ENCODE data around the gene TMED5. TPM values are rescaled to one million over a fixed set of nuclear protein-coding genes. Genes with fewer than 3 reads are reported as not detected.
A peak's percentile ranks its signal among the peaks of the same experiment; 100 is the strongest.

Gene TMED5
- polyA plus RNA-seq, 3 donors = 30.0 to 75.8 (median 62.8) TPM

DNA sequence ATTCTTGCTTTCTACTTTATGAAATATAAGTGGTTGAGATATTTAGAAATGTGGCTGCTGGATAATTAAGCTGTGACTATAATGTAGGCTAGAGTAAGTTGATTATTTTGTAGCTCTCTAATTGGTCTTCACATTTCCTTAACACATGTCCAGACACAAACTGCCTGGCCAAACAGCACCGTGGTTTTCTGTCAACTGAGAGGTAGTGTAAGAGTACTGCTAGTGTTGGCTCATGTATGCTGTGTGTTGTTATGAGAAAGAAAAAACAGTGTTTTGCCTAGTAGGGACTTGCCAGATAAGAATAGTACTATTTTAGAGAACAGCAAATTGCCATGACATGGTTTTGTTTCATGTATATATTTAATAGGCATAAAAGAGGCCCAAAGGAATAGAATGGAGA is 37.1 kb downstream of the TMED5 start:
- no peak for DNase-seq
- no peak overlapping the region for H3K4me2 ChIP-seq (replicated peaks; ENCODE audit: extremely low read depth, low read length, poor library complexity, severe bottlenecking)
- Mint-ChIP-seq H3K4me3 (no peak overlapping the region), H3K27me3 (ENCODE audit: low read depth in 3 of 3) (no peaks in the 10 kb centered on the region), H3K36me3 (peaks cover 26 to 32% of the 10 kb centered on the region in 2 donors), H3K4me1 (no peaks in the 10 kb centered on the region), H3K9me3 (no peaks in the 10 kb centered on the region), H3K27ac (peak overlapping the region in 1 of 7 donors; percentile 21)
- no peaks in the 10 kb centered on the region for H3K4me1 ChIP-seq (ENCODE audit: control insufficient read depth in 1 of 2, insufficient read depth in 2 of 2, low read length in 2 of 2)
- no peak for TF ChIP-seq CTCF (IDR thresholded peaks at IDR 0.05)
- no peak overlapping the region for H3K4me3 ChIP-seq (replicated peaks in 1 of 3; ENCODE audit: low read depth in 2 of 3, low read length in 3 of 3)
- H4K20me1 ChIP-seq (ENCODE audit: insufficient read depth, low read length) = no peaks in the 10 kb centered on the region
- H3K36me3 ChIP-seq (replicated peaks in 1 of 2; ENCODE audit: control insufficient read depth in 1 of 2, insufficient read depth in 2 of 2, low read length in 2 of 2) = peaks cover 19 to 42% of the 10 kb centered on the region in 2 donors
- H3K79me2 ChIP-seq (ENCODE audit: insufficient read depth, low read length) = no peaks in the 10 kb centered on the region
- H2AFZ ChIP-seq (ENCODE audit: insufficient read depth, low read depth, low read length, poor library complexity, severe bottlenecking) = no peak overlapping the region
- 86% methylated on average over 1 of the region's 1 CpG for WGBS (ENCODE audit: insufficient coverage)
- H3K27ac ChIP-seq (ENCODE audit: low read depth in 1 of 2, low read length in 2 of 2) = no peak overlapping the region
- H3K9me3 ChIP-seq (replicated peaks in 1 of 2; ENCODE audit: control insufficient read depth in 1 of 2, insufficient read depth in 1 of 2, low read length in 2 of 2) = no peaks in the 10 kb centered on the region
- intact Hi-C loops (cut with micrococcal nuclease) = no loop called here
- no peak overlapping the region for H3K9ac ChIP-seq (ENCODE audit: insufficient read depth, low read length, poor library complexity, severe bottlenecking)
- no peaks in the 10 kb centered on the region for H3K27me3 ChIP-seq (ENCODE audit: control insufficient read depth in 2 of 2, insufficient read depth in 2 of 2, low read length in 2 of 2)

DNA sequence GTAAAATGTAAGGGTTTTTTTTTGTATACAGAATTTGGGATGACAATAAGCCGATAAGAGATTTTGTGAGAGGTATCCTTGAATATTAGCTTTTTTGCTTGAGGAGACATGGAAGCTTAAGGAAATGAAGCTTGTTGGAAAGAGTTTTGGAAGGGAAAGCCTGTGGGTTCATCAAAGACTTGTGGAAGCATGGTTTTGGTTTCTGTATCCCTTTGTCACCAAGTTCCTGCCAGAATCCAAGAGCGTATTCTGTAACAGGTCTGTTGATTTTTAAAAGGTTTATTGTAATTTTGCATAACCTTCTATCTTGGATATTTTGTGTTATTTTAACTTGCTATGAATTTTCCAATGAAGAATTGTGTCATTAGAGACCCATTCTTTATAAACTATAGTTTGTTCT is 38.1 kb downstream of the TMED5 start:
- WGBS (ENCODE audit: insufficient coverage) = no CpG with 5 or more reads among the region's 2 CpGs
- no peak overlapping the region for H3K27ac Mint-ChIP-seq

More for the DNA sequence above, 38.1 kb downstream of the TMED5 start:
- H3K4me2 ChIP-seq (replicated peaks; ENCODE audit: extremely low read depth, low read length, poor library complexity, severe bottlenecking) = no peak overlapping the region
- H3K4me3 ChIP-seq (replicated peaks in 1 of 3; ENCODE audit: low read depth in 2 of 3, low read length in 3 of 3) = no peak overlapping the region
- H2AFZ ChIP-seq (ENCODE audit: insufficient read depth, low read depth, low read length, poor library complexity, severe bottlenecking) = no peak overlapping the region
- DNase-seq = no peak
- no peaks in the 10 kb centered on the region for H3K79me2 ChIP-seq (ENCODE audit: insufficient read depth, low read length)
- H3K4me1 ChIP-seq (ENCODE audit: control insufficient read depth in 1 of 2, insufficient read depth in 2 of 2, low read length in 2 of 2) = no peaks in the 10 kb centered on the region
- no peaks in the 10 kb centered on the region for H3K27me3 ChIP-seq (ENCODE audit: control insufficient read depth in 2 of 2, insufficient read depth in 2 of 2, low read length in 2 of 2)
- Mint-ChIP-seq H3K4me1 (no peaks in the 10 kb centered on the region), H3K4me3 (no peak overlapping the region), H3K36me3 (peaks cover 27 to 36% of the 10 kb centered on the region in 2 donors), H3K27me3 (ENCODE audit: low read depth in 3 of 3) (no peaks in the 10 kb centered on the region), H3K9me3 (no peaks in the 10 kb centered on the region)
- H3K9me3 ChIP-seq (replicated peaks in 1 of 2; ENCODE audit: control insufficient read depth in 1 of 2, insufficient read depth in 1 of 2, low read length in 2 of 2) = no peaks in the 10 kb centered on the region
- H3K36me3 ChIP-seq (replicated peaks in 1 of 2; ENCODE audit: control insufficient read depth in 1 of 2, insufficient read depth in 2 of 2, low read length in 2 of 2) = peaks cover 26 to 42% of the 10 kb centered on the region in 2 donors
- H3K27ac ChIP-seq (ENCODE audit: low read depth in 1 of 2, low read length in 2 of 2) = no peak overlapping the region
- no peak overlapping the region for H3K9ac ChIP-seq (ENCODE audit: insufficient read depth, low read length, poor library complexity, severe bottlenecking)
- no peak for TF ChIP-seq CTCF (IDR thresholded peaks at IDR 0.05)
- H4K20me1 ChIP-seq (ENCODE audit: insufficient read depth, low read length) = no peaks in the 10 kb centered on the region
- intact Hi-C loops (cut with micrococcal nuclease) = no loop called here
